Activated CD8-positive, alpha-beta memory T cell treated with anti-CD3 and anti-CD28 coated beads, Interleukin-2, amount 50 U/mL, for 1 hour (primary cell): ENCODE results near the gene RALGAPA1.
"Not testable (repeated sequence)": the region's sequence is repeated elsewhere in the genome, so short reads cannot be mapped to it uniquely, and the experiment has no call there.

ENCODE experiments used
- DNase-seq: peaks from one replicate; pipeline ENCODE4 v3.0.0-alpha.2; 2020; ENCODE audit errors: extremely low read depth

RALGAPA1 gene

GRCh38 chr14:35821564-35822411, 12.7 kb upstream of the RALGAPA1 start:
- no peak for DNase-seq

- no peak for DNase-seq
Measured at GRCh38 chr14:35819591-35820540, 10.8 kb upstream of the RALGAPA1 start.

GRCh38 chr14:35818346-35819115, 9.4 kb upstream of the RALGAPA1 start:
- no peak for DNase-seq

GRCh38 chr14:35814371-35815005, 5.4 kb upstream of the RALGAPA1 start:
- peak; percentile 67 for DNase-seq

- no peak for DNase-seq
Measured at GRCh38 chr14:35810963-35811362, 1.9 kb upstream of the RALGAPA1 start.

- no peak for DNase-seq
Measured at GRCh38 chr14:35809597-35809996, 502 bp upstream of the RALGAPA1 start.

GRCh38 chr14:35808076-35808637, 938 bp downstream of the RALGAPA1 start:
- DNase-seq: no peak

GRCh38 chr14:35807131-35807961, 1.7 kb downstream of the RALGAPA1 start:
- DNase-seq: no peak

- no peak for DNase-seq
Measured at GRCh38 chr14:35806006-35806907, 2.8 kb downstream of the RALGAPA1 start.

GRCh38 chr14:35797796-35798195, 11.3 kb downstream of the RALGAPA1 start:
- no peak for DNase-seq

- no peak for DNase-seq
Measured at GRCh38 chr14:35789651-35790050, 19.4 kb downstream of the RALGAPA1 start.

- DNase-seq: no peak
Measured at GRCh38 chr14:35786856-35787255, 22.2 kb downstream of the RALGAPA1 start.

GRCh38 chr14:35783699-35784098, 25.4 kb downstream of the RALGAPA1 start:
- no peak for DNase-seq

- no peak for DNase-seq
Measured at GRCh38 chr14:35779368-35779767, 29.7 kb downstream of the RALGAPA1 start.

- DNase-seq: not testable (repeated sequence)
Measured at GRCh38 chr14:35777550-35777949, 31.5 kb downstream of the RALGAPA1 start.

GRCh38 chr14:35776823-35777222, 32.3 kb downstream of the RALGAPA1 start:
- DNase-seq: no peak

GRCh38 chr14:35776085-35776484, 33.0 kb downstream of the RALGAPA1 start:
- not testable (repeated sequence) for DNase-seq

GRCh38 chr14:35766700-35767082, 42.4 kb downstream of the RALGAPA1 start:
- no peak for DNase-seq
